OCI-LY7 (cell line): ENCODE results near the gene RNF214. TPM values are rescaled to one million over a fixed set of nuclear protein-coding genes. Genes with fewer than 3 reads are reported as not detected.

Source experiments
- BruUV-seq: library from RNA; stranded (reverse); fragments of 400-500 nt; replicated peaks from 2 replicates; lab custom pipeline; 2021; lab: Mats Ljungman, UMichigan
- CTCF ChIA-PET: fragments of 300-600 bp; sonication (Branson Sonifier 250); formaldehyde crosslinking; loops from one replicate; lab custom pipeline; 2022; ENCODE audit warnings: antibody characterized with exemption; ENCODE audit not compliant: unreplicated experiment; lab: Charles Lee
- POLR2A ChIA-PET: fragments of 300-600 bp; sonication (Branson Sonifier 250); formaldehyde crosslinking; loops from one replicate; lab custom pipeline; 2022; ENCODE audit warnings: antibody characterized with exemption; lab: Charles Lee
- DNase-seq: peaks from one replicate; pipeline ENCODE4 v3.0.0-alpha.2; 2015; ENCODE audit warnings: low spot score
- H2AFZ ChIP-seq: fragments of 200-600 bp; sonication (generic), shearing (Covaris generic); 2 replicates; pipeline ENCODE4 v1.6.1; 2014; ENCODE audit warnings: mild to moderate bottlenecking, antibody characterized with exemption, low read length, moderate library complexity
- H3K27ac ChIP-seq: fragments of 200-600 bp; sonication (generic); 2 replicates; pipeline ENCODE4 v1.5.1; 2014; ENCODE audit warnings: mixed run types, low read depth, mild to moderate bottlenecking, moderate library complexity, low read length, inconsistent platforms; ENCODE audit not compliant: poor library complexity, severe bottlenecking
- H3K36me3 ChIP-seq: fragments of 200-600 bp; sonication (generic); 2 replicates; pipeline ENCODE4 v1.6.1; 2014; ENCODE audit warnings: mild to moderate bottlenecking, antibody characterized with exemption, low read length, moderate library complexity, mixed read lengths; ENCODE audit not compliant: insufficient read depth
- H3K4me1 ChIP-seq: fragments of 200-600 bp; sonication (generic); 2 replicates; pipeline ENCODE4 v1.5.1; 2014; ENCODE audit warnings: mild to moderate bottlenecking, low read length; ENCODE audit not compliant: insufficient read depth, poor library complexity, severe bottlenecking
- H3K4me2 ChIP-seq: fragments of 200-600 bp; sonication (generic); 2 replicates; pipeline ENCODE4 v1.6.1; 2014; ENCODE audit warnings: mild to moderate bottlenecking, low read length
- H3K4me3 ChIP-seq: fragments of 200-600 bp; sonication (generic); 2 replicates; pipeline ENCODE4 v1.5.1; 2014; ENCODE audit warnings: mild to moderate bottlenecking, low read depth, low read length; ENCODE audit not compliant: poor library complexity, severe bottlenecking
- H3K79me2 ChIP-seq: fragments of 200-600 bp; sonication (generic); 2 replicates; pipeline ENCODE4 v1.6.1; 2016; ENCODE audit warnings: low read depth, mild to moderate bottlenecking, low read length, moderate library complexity, mixed read lengths; ENCODE audit not compliant: insufficient read depth
- H3K9me2 ChIP-seq: fragments of 200-600 bp; sonication (generic); 2 replicates; pipeline ENCODE4 v1.6.1; 2016; ENCODE audit warnings: mild to moderate bottlenecking, low read length, mixed read lengths; ENCODE audit not compliant: insufficient read depth
- H3K9me3 ChIP-seq: fragments of 200-600 bp; sonication (generic); 2 replicates; pipeline ENCODE4 v1.6.1; 2014; ENCODE audit warnings: mild to moderate bottlenecking, mixed run types, low read length, mixed read lengths
- H4K20me1 ChIP-seq: fragments of 200-600 bp; sonication (generic); 2 replicates; pipeline ENCODE4 v1.6.1; 2014; ENCODE audit warnings: mild to moderate bottlenecking, antibody characterized with exemption, low read length, moderate library complexity, mixed read lengths; ENCODE audit not compliant: insufficient read depth
- CTCF ChIP-seq: fragments of 200-600 bp; sonication (generic); conservative IDR thresholded peaks from 2 replicates; pipeline ENCODE4 v1.5.1; 2014; ENCODE audit warnings: mild to moderate bottlenecking, antibody characterized with exemption, low read length, moderate library complexity, mixed read lengths
- EZH2phosphoT487 ChIP-seq: fragments of 200-600 bp; sonication (generic); IDR thresholded peaks from 2 replicates; pipeline ENCODE4 v1.6.1; 2018; ENCODE audit warnings: low read depth, borderline replicate concordance, mild to moderate bottlenecking, mixed run types, antibody characterized with exemption, low read length, moderate library complexity, mixed read lengths
- intact Hi-C: fragments of 100-400 bp; cut with micrococcal nuclease; formaldehyde crosslinking; loops from one replicate; pipeline ENCODE4 v1.10.0; 2022; ENCODE audit not compliant: unreplicated experiment
- total RNA-seq, 2 experiments: library from RNA; depleted of rRNA in 1 of 2; stranded (reverse); fragments of >200 nt in 1 of 2; shearing (Covaris generic) in 1 of 2; gene quantifications; 2 replicates each; pipeline ENCODE4 v1.2.3, GENCODE V29; 2014 to 2022

Gene RNF214
- total RNA-seq, 2 experiments from 2014 or later = 11.2 to 30.2 TPM

- Histone ChIP-seq H3K9me3 (no peaks in the 10 kb centered on the region), H3K4me2 (no peak overlapping the region), H4K20me1 (no peaks in the 10 kb centered on the region), H3K27ac (no peak overlapping the region), H2AFZ (no peak overlapping the region), H3K9me2 (no peaks in the 10 kb centered on the region), H3K79me2 (no peaks in the 10 kb centered on the region), H3K4me3 (no peak overlapping the region), H3K36me3 (peaks cover 91% of the 10 kb centered on the region), H3K4me1 (peaks cover 6% of the 10 kb centered on the region)
- no peak for DNase-seq
- intact Hi-C loops = no loop called here
- CTCF ChIA-PET = interaction anchor here (0.9 kb wide), 1 partner anchor 45 kb away, joined by 3 read pairs; the partner anchor contains the start of gene SIDT2
- POLR2A ChIA-PET = no interaction called here
- TSS peak; percentile 24 for BruUV-seq
- TF ChIP-seq CTCF = no peak
- TF ChIP-seq EZH2phosphoT487 = no peak
Measured at GRCh38 chr11:117223741-117224689, 8.5 kb upstream of the RNF214 start.

- no TSS peak for BruUV-seq
- no peak for DNase-seq
- no peak overlapping the region for H2AFZ ChIP-seq
- H3K79me2 ChIP-seq = peaks cover 13% of the 10 kb centered on the region; the same call in 1 of the 2 replicates
- TF ChIP-seq CTCF (no peak), EZH2phosphoT487 (no peak)
- no peaks in the 10 kb centered on the region for H4K20me1 ChIP-seq
- no peaks in the 10 kb centered on the region for H3K9me2 ChIP-seq
- no peak overlapping the region for H3K27ac ChIP-seq
- H3K4me1 ChIP-seq = peaks cover 21% of the 10 kb centered on the region
- H3K36me3 ChIP-seq = peaks cover 84% of the 10 kb centered on the region
- no peak overlapping the region for H3K4me3 ChIP-seq
- POLR2A ChIA-PET = no interaction called here
- no peaks in the 10 kb centered on the region for H3K9me3 ChIP-seq
- intact Hi-C loops = loop anchor here (1.0 kb wide), 2 partner anchors 44 to 119 kb away; no protein-coding TSS in a partner anchor
- no peak overlapping the region for H3K4me2 ChIP-seq
- CTCF ChIA-PET = no interaction called here
Measured at GRCh38 chr11:117225553-117226170, 6.8 kb upstream of the RNF214 start.
